NT2/D1 (cell line): ENCODE data around the gene ANGPTL2.
A peak's percentile ranks its signal among the peaks of the same experiment; 100 is the strongest.

Experiments used
- DNase-seq: peaks from one replicate; pipeline ENCODE4 v3.0.0-alpha.2; 2011; ENCODE audit warnings: low read depth, low spot score
- H3K27me3 ChIP-seq: 2 replicates; pipeline ENCODE4 v1.6.0; 2011; ENCODE audit warnings: mild to moderate bottlenecking; ENCODE audit not compliant: insufficient read length, insufficient read depth
- H3K36me3 ChIP-seq: 2 replicates; pipeline ENCODE4 v1.6.1; 2011; ENCODE audit warnings: mild to moderate bottlenecking, low read length, mixed read lengths; ENCODE audit not compliant: insufficient read depth, insufficient read length
- H3K4me1 ChIP-seq: 2 replicates; pipeline ENCODE4 v1.5.1; 2011; ENCODE audit not compliant: insufficient read depth, insufficient read length
- H3K4me3 ChIP-seq: 2 replicates; pipeline ENCODE4 v1.5.1; 2011; ENCODE audit warnings: low read depth; ENCODE audit not compliant: insufficient read length
- H3K9ac ChIP-seq: 2 replicates; pipeline ENCODE4 v1.6.0; 2011; ENCODE audit warnings: low read depth; ENCODE audit not compliant: insufficient read length
- H3K9me3 ChIP-seq: 2 replicates; pipeline ENCODE4 v1.5.1; 2011; ENCODE audit warnings: mild to moderate bottlenecking, low read length; ENCODE audit not compliant: insufficient read depth
- SUZ12 ChIP-seq: IDR thresholded peaks from 2 replicates; pipeline ENCODE4 v1.6.1; 2011; ENCODE audit not compliant: insufficient read length, insufficient read depth; ENCODE audit errors: extremely low read depth
- YY1 ChIP-seq: IDR thresholded peaks from 2 replicates; pipeline ENCODE4 v1.6.1; 2011; ENCODE audit not compliant: insufficient read length, insufficient read depth
- ZNF274 ChIP-seq: IDR thresholded peaks from 2 replicates; pipeline ENCODE4 v1.6.1; 2011; ENCODE audit warnings: mild to moderate bottlenecking, low read depth, low read length

Gene ANGPTL2

GRCh38 chr9:127129073-127129717, 6.8 kb upstream of the ANGPTL2 start:
- peaks cover 9% of the 10 kb centered on the region for H3K27me3 ChIP-seq
- H3K9ac ChIP-seq = no peak overlapping the region
- DNase-seq = no peak
- no peaks in the 10 kb centered on the region for H3K9me3 ChIP-seq
- no peak overlapping the region for H3K4me3 ChIP-seq
- peaks cover 22% of the 10 kb centered on the region for H3K4me1 ChIP-seq
- TF ChIP-seq SUZ12 (no peak), ZNF274 (no peak), YY1 (no peak)
- no peaks in the 10 kb centered on the region for H3K36me3 ChIP-seq

- Histone ChIP-seq H3K36me3 (no peaks in the 10 kb centered on the region), H3K27me3 (peaks cover 12% of the 10 kb centered on the region), H3K9me3 (no peaks in the 10 kb centered on the region), H3K4me3 (no peak overlapping the region), H3K9ac (no peak overlapping the region), H3K4me1 (peaks cover 18% of the 10 kb centered on the region)
- TF ChIP-seq ZNF274 = no peak
- TF ChIP-seq YY1 = no peak
- TF ChIP-seq SUZ12 = no peak
- DNase-seq = no peak
Observed at GRCh38 chr9:127128341-127129072, 6.1 kb upstream of the ANGPTL2 start.

- no peaks in the 10 kb centered on the region for H3K9me3 ChIP-seq
- no peaks in the 10 kb centered on the region for H3K36me3 ChIP-seq
- DNase-seq = no peak
- no peak overlapping the region for H3K4me3 ChIP-seq
- no peak overlapping the region for H3K9ac ChIP-seq
- H3K27me3 ChIP-seq = peaks cover 18% of the 10 kb centered on the region
- TF ChIP-seq YY1 (no peak), ZNF274 (no peak), SUZ12 (no peak)
- peaks cover 18% of the 10 kb centered on the region for H3K4me1 ChIP-seq
Observed at GRCh38 chr9:127126971-127127370, 4.5 kb upstream of the ANGPTL2 start.

GRCh38 chr9:127124792-127125191, 2.4 kb upstream of the ANGPTL2 start:
- Histone ChIP-seq H3K27me3 (peaks cover 18% of the 10 kb centered on the region), H3K9ac (no peak overlapping the region), H3K4me3 (no peak overlapping the region), H3K9me3 (no peaks in the 10 kb centered on the region), H3K4me1 (peaks cover 11% of the 10 kb centered on the region), H3K36me3 (peaks cover 5% of the 10 kb centered on the region)
- DNase-seq = no peak
- no peak for TF ChIP-seq ZNF274
- TF ChIP-seq YY1 = no peak
- no peak for TF ChIP-seq SUZ12

- no peak for TF ChIP-seq YY1
- TF ChIP-seq ZNF274 = no peak
- no peak for TF ChIP-seq SUZ12
- peaks cover 11% of the 10 kb centered on the region for H3K4me1 ChIP-seq
- H3K9ac ChIP-seq = peak overlapping the region; percentile 36
- no peak for DNase-seq
- no peak overlapping the region for H3K4me3 ChIP-seq
- peaks cover 18% of the 10 kb centered on the region for H3K27me3 ChIP-seq
- H3K36me3 ChIP-seq = peaks cover 10% of the 10 kb centered on the region
- no peaks in the 10 kb centered on the region for H3K9me3 ChIP-seq
Observed at GRCh38 chr9:127124111-127124531, 1.7 kb upstream of the ANGPTL2 start.

GRCh38 chr9:127123064-127123890, 842 bp upstream of the ANGPTL2 start:
- H3K9ac ChIP-seq = peak overlapping the region; percentile 65

More at GRCh38 chr9:127123064-127123890, 842 bp upstream of the ANGPTL2 start:
- H3K4me3 ChIP-seq = peak overlapping the region; percentile 81
- peaks cover 14% of the 10 kb centered on the region for H3K36me3 ChIP-seq
- no peak for TF ChIP-seq SUZ12
- no peak for TF ChIP-seq ZNF274
- TF ChIP-seq YY1 = no peak
- no peaks in the 10 kb centered on the region for H3K9me3 ChIP-seq
- no peak for DNase-seq
- H3K4me1 ChIP-seq = peaks cover 13% of the 10 kb centered on the region
- H3K27me3 ChIP-seq = peaks cover 18% of the 10 kb centered on the region
